ENCODE data around the gene PTCRA.

Gene PTCRA

DNA sequence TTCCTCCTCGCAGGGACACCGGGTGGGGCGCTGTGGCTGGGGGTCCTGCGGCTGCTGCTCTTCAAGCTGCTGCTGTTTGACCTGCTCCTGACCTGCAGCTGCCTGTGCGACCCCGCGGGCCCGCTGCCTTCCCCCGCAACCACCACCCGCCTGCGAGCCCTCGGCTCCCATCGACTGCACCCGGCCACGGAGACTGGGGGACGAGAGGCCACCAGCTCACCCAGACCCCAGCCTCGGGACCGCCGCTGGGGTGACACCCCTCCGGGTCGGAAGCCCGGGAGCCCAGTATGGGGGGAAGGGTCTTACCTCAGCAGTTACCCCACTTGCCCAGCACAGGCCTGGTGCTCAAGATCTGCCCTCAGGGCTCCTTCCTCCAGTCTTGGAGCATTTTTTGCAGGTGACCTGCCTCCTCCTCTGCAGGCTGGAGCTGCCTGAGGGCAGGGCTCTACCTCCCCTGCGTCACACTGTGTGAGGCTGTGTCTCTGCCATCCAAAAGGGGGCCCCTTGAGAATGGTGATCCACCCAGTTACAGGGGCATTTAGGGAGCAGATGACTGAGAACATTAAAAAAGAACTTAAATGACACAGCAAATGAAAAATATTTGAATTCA lies 9.5 kb downstream of the PTCRA start:
- no peak for DNase-seq (ENCODE audit: insufficient read length, low spot score)
- no peak for FAIRE-seq
- TF ChIP-seq TAF1 (IDR thresholded peaks at IDR 0.05; ENCODE audit: low read depth, low read length): no peak
- TF ChIP-seq POLR2A (IDR thresholded peaks at IDR 0.05; ENCODE audit: low read depth, low read length): no peak
- no peak for TF ChIP-seq POLR2AphosphoS5 (IDR thresholded peaks at IDR 0.05; ENCODE audit: low read depth, low read length)
- no peak for TF ChIP-seq POU2F2 (IDR thresholded peaks at IDR 0.05; ENCODE audit: low read depth, low read length)
- no peak for TF ChIP-seq SPI1 (IDR thresholded peaks at IDR 0.05; ENCODE audit: low read depth, low read length)

GRCh38 chr6:42928986-42929820 lies 13.3 kb downstream of the PTCRA start, which contains the start of gene CNPY3:
Gene CNPY3 (plus strand): TSS chr6:42929480. CDS start chr6:42929571, 91 bp downstream.
- peak; percentile 48 for TF ChIP-seq TAF1 (IDR thresholded peaks at IDR 0.05; ENCODE audit: low read depth, low read length)
- no peak for TF ChIP-seq PAX5 (IDR thresholded peaks at IDR 0.05; ENCODE audit: insufficient read depth, low read length, severe bottlenecking)
- TF ChIP-seq SPI1 (IDR thresholded peaks at IDR 0.05; ENCODE audit: low read depth, low read length): 0 out of 2 replicates have a peak, but pooled peaks have one; percentile 24
- no peak for TF ChIP-seq POU2F2 (IDR thresholded peaks at IDR 0.05; ENCODE audit: low read depth, low read length)
- TF ChIP-seq POLR2A (IDR thresholded peaks at IDR 0.05; ENCODE audit: low read depth, low read length): peak; percentile 75
- peak; percentile 70; the same call in 1 of the 2 replicates for TF ChIP-seq POLR2AphosphoS5 (IDR thresholded peaks at IDR 0.05; ENCODE audit: low read depth, low read length)
- FAIRE-seq (peak; percentile 94), DNase-seq (ENCODE audit: insufficient read length, low spot score) (peak; percentile 76)

DNA sequence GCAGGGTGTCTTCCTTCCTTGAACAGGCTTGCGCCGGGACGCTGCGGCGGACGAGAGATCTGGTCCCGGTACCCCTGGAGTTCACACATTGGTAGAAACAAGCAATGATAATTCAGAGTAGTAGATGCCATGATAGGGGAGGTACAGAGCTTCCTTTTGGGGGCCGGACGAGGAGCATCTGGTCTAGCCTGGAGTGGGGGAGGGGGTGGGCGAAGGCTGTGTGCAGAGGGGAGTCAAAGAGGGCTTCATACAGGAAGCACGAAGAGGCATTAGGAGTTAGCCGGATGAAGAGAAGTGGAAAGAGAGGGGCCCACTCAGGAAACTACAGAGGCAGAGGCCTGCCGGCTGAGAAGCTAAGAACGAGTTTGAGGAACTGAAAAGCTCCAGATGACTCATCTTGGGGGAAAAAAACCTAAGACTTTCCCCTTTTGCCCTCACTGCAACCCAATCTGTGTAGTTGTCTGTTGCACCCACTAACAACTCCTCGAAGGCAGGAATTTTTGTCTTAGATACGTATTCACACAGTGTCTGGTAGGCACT lies 14.0 kb downstream of the PTCRA start:
- FAIRE-seq: peak; percentile 78
- peak; percentile 60 for DNase-seq (ENCODE audit: insufficient read length, low spot score)
- peak; percentile 100 for TF ChIP-seq SPI1 (IDR thresholded peaks at IDR 0.05; ENCODE audit: low read depth, low read length)
- peak; percentile 38; the same call in 1 of the 2 replicates for TF ChIP-seq POU2F2 (IDR thresholded peaks at IDR 0.05; ENCODE audit: low read depth, low read length)
- TF ChIP-seq POLR2AphosphoS5 (IDR thresholded peaks at IDR 0.05; ENCODE audit: low read depth, low read length): no peak; the same call in 1 of the 2 replicates
- TF ChIP-seq TAF1 (IDR thresholded peaks at IDR 0.05; ENCODE audit: low read depth, low read length): peak; percentile 64
- TF ChIP-seq POLR2A (IDR thresholded peaks at IDR 0.05; ENCODE audit: low read depth, low read length): peak; percentile 84
- TF ChIP-seq PAX5 (IDR thresholded peaks at IDR 0.05; ENCODE audit: insufficient read depth, low read length, severe bottlenecking): peak; percentile 6

DNA sequence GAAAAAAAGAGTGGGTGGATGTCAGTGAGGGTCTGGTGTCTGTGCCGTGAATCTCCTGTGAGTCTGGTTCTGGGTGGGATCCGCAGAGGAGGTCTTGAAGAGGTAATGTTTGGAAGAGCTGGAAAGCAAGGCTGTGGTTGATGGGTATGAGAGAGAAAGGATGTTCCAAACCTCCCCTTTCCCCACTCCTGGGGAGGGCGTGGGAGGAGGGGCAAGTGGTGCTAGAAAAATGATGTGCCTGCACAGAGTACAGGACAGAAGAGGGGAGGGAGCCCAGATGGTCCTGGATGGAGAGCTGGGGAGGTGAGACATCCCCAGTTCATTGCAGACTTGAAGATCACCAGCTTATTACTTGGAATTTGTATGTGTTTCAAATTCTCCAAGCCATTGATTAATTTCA lies 16.6 kb downstream of the PTCRA start:
- TF ChIP-seq POU2F2 (IDR thresholded peaks at IDR 0.05; ENCODE audit: low read depth, low read length): no peak
- no peak for TF ChIP-seq SPI1 (IDR thresholded peaks at IDR 0.05; ENCODE audit: low read depth, low read length)
- no peak for TF ChIP-seq POLR2AphosphoS5 (IDR thresholded peaks at IDR 0.05; ENCODE audit: low read depth, low read length)
- TF ChIP-seq PAX5 (IDR thresholded peaks at IDR 0.05; ENCODE audit: insufficient read depth, low read length, severe bottlenecking): no peak
- TF ChIP-seq TAF1 (IDR thresholded peaks at IDR 0.05; ENCODE audit: low read depth, low read length): no peak
- no peak for TF ChIP-seq POLR2A (IDR thresholded peaks at IDR 0.05; ENCODE audit: low read depth, low read length)
- FAIRE-seq (no peak), DNase-seq (ENCODE audit: insufficient read length, low spot score) (no peak)

DNA sequence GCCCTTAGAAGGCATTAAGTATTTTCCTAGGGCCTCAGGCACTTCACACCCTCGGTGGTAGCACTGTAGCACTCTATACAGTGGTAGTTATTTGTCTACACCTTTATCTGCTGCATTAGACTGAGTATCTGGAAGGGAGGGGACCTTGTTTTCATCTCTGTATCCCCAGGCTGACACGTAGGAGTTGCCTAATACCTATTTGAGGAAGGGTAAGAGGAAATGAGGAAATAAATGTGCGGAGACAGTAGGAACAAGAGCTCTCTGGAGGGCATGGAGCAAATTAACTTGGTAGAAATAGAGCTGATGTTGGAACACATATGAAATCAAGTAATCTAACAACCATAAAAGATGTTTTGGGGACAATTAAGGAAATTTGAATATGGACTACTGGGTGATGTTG lies 17.4 kb downstream of the PTCRA start:
- TF ChIP-seq POLR2A (IDR thresholded peaks at IDR 0.05; ENCODE audit: low read depth, low read length): no peak
- no peak for TF ChIP-seq PAX5 (IDR thresholded peaks at IDR 0.05; ENCODE audit: insufficient read depth, low read length, severe bottlenecking)
- TF ChIP-seq POLR2AphosphoS5 (IDR thresholded peaks at IDR 0.05; ENCODE audit: low read depth, low read length): no peak
- DNase-seq (ENCODE audit: insufficient read length, low spot score) (no peak), FAIRE-seq (no peak)

DNA sequence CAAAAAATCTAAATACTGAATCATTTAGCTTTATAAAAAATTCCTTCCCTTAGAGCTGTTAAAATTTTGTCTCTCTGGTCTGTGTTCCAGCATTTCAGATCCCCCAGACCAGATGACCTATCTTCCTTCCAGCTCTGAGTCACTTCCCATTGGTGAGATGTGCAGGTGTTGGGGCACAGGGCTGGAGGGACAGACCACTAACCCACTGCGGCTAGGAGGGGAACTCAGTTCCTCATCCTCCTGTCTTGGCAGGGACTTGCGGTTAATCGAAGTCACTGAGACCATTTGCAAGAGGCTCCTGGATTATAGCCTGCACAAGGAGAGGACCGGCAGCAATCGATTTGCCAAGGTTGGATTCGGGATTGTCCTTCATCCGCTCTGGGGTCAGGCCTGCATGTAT lies 19.5 kb downstream of the PTCRA start:
- DNase-seq (ENCODE audit: insufficient read length, low spot score): no peak
- FAIRE-seq: no peak
- TF ChIP-seq SPI1 (IDR thresholded peaks at IDR 0.05; ENCODE audit: low read depth, low read length) (peak; percentile 88), POLR2AphosphoS5 (IDR thresholded peaks at IDR 0.05; ENCODE audit: low read depth, low read length) (no peak)

GRCh38 chr6:42936398-42936797 lies 20.5 kb downstream of the PTCRA start:
- FAIRE-seq: no peak
- DNase-seq (ENCODE audit: insufficient read length, low spot score): no peak
- TF ChIP-seq PAX5 (IDR thresholded peaks at IDR 0.05; ENCODE audit: insufficient read depth, low read length, severe bottlenecking) (no peak), POU2F2 (IDR thresholded peaks at IDR 0.05; ENCODE audit: low read depth, low read length) (no peak), POLR2AphosphoS5 (IDR thresholded peaks at IDR 0.05; ENCODE audit: low read depth, low read length) (no peak), POLR2A (IDR thresholded peaks at IDR 0.05; ENCODE audit: low read depth, low read length) (no peak), TAF1 (IDR thresholded peaks at IDR 0.05; ENCODE audit: low read depth, low read length) (no peak), SPI1 (IDR thresholded peaks at IDR 0.05; ENCODE audit: low read depth, low read length) (no peak)

GRCh38 chr6:42937548-42938427 lies 21.9 kb downstream of the PTCRA start:
- no peak; the same call in 1 of the 2 replicates for TF ChIP-seq POLR2AphosphoS5 (IDR thresholded peaks at IDR 0.05; ENCODE audit: low read depth, low read length)
- no peak for TF ChIP-seq TAF1 (IDR thresholded peaks at IDR 0.05; ENCODE audit: low read depth, low read length)
- no peak for TF ChIP-seq POLR2A (IDR thresholded peaks at IDR 0.05; ENCODE audit: low read depth, low read length)
- TF ChIP-seq POU2F2 (IDR thresholded peaks at IDR 0.05; ENCODE audit: low read depth, low read length): no peak
- no peak for TF ChIP-seq PAX5 (IDR thresholded peaks at IDR 0.05; ENCODE audit: insufficient read depth, low read length, severe bottlenecking)
- no peak for TF ChIP-seq SPI1 (IDR thresholded peaks at IDR 0.05; ENCODE audit: low read depth, low read length)
- FAIRE-seq: no peak
- no peak for DNase-seq (ENCODE audit: insufficient read length, low spot score)

- FAIRE-seq: no peak
- TF ChIP-seq PAX5 (IDR thresholded peaks at IDR 0.05; ENCODE audit: insufficient read depth, low read length, severe bottlenecking): no peak
- TF ChIP-seq TAF1 (IDR thresholded peaks at IDR 0.05; ENCODE audit: low read depth, low read length): no peak
- no peak for TF ChIP-seq POLR2AphosphoS5 (IDR thresholded peaks at IDR 0.05; ENCODE audit: low read depth, low read length)
- TF ChIP-seq POLR2A (IDR thresholded peaks at IDR 0.05; ENCODE audit: low read depth, low read length): no peak
- TF ChIP-seq SPI1 (IDR thresholded peaks at IDR 0.05; ENCODE audit: low read depth, low read length): no peak
- no peak; the same call in 1 of the 2 replicates for TF ChIP-seq POU2F2 (IDR thresholded peaks at IDR 0.05; ENCODE audit: low read depth, low read length)
- no peak for DNase-seq (ENCODE audit: insufficient read length, low spot score)
These were observed 22.6 kb downstream of the PTCRA start for GRCh38 chr6:42938428-42938796.

All from GM12891 (cell line).